GM21825 (cell line): ENCODE measurements around the gene SLC25A53.

Experiments used
- ATAC-seq: cut with Tn5 transposase; IDR thresholded peaks from one replicate; pipeline ENCODE4 v1.9.1; 2021; ENCODE audit warnings: mild to moderate bottlenecking, moderate library complexity; ENCODE audit not compliant: unreplicated experiment

SLC25A53 gene, protein sequence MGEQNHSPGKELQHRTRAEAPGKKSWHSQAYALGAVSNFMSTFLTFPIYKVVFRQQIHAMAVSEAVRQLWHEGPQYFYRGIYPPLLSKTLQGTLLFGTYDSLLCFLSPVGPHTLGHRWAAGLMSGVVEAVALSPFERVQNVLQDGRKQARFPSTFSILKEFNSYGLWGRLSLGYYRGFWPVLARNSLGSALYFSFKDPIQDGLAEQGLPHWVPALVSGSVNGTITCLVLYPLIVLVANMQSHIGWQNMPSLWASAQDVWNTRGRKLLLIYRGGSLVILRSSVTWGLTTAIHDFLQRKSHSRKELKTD

DNA sequence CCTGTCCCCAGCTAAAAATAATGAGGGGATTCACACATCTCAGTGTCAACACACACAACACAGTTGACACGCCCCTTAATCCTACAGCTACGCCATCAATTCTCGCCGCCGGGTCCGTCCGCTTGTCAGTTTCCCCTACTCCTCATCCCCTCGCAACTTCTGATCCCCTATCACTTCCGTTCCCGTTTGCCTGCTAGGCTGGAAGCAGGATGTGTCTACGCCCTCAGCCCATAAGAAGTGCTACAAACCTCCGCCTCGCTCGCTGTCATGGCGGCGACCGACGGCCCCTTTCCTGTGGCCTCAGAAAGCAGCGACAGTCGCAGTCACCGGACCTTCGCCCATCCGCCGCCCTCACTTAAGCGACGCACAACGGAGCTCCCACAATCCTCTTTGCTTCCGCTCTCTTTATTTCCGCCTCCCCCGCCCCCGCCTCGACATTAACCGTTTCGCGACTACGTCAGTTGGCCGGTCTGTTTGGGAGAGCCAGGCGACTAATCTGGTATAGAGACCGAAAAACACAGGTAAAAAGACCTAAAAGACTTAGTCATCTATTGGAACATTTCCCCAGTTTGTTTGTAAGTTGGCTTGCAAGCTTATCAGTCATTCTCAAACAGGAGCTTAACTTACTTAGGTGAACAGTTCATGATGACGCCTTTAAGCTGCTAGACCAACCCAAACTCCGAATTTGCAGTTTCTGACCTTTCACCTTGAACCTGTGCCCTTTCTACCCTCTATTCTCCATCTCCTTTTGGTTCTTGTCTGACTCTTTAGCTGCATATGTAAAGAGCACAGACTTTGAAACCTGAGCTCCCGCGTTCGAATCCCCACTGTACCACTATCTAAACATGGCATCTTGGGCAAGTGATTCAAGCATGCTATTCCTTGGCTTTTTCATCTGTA is at the start of gene SLC25A53:
SLC25A53 (minus strand) TSS at position 380 of the 900 bp plus-strand sequence. CDS start 51,752 bp downstream, outside the sequence.
- peak; percentile 87 for ATAC-seq

DNA sequence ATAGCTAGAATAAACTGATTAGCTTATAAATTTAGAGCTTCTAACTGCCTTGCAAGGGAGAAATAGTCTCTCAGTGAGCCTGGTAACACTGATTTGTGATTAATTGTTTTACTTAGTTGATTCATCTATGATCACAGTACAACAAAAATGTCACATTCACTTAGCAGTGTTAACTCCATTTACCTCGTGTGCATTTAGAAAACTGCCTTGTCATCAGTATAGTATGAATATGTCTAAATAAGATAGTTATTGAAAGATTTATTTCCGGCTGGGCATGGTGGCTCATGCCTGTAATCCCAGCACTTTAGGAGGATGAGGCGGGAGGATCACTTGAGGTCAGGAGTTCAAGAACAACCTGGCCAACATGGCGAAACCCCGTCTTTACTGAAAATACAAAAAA is 48.7 kb upstream of the SLC25A53 start:
- ATAC-seq, result no peak

DNA sequence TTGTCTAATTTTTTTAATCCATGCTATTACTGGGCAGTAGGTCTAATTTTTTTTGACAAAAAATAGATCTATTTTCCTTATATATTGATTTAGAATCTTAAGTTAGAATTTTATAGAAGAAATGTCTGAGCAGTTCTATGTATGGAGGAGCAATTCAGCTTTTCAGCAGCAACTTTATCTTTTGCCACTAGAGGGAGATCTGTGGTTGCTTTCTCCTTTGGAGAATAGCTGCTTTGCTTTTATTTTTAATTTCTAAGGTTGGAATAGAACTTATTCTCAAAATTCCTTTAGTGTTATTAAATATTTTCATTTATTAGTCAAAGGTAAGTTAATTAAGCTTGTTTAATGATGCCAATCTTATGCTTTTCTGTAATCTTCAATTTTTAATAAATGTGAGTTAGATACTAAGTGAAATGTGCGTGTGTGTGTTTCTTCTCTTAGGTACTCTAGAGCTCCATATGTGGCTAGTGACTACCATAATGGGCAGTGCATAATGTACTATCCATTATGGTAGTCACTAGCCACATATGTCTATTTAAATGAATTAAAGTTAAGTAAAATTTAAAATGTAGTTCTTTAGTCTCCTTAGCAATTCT is 38.8 kb upstream of the SLC25A53 start:
- no peak for ATAC-seq

DNA sequence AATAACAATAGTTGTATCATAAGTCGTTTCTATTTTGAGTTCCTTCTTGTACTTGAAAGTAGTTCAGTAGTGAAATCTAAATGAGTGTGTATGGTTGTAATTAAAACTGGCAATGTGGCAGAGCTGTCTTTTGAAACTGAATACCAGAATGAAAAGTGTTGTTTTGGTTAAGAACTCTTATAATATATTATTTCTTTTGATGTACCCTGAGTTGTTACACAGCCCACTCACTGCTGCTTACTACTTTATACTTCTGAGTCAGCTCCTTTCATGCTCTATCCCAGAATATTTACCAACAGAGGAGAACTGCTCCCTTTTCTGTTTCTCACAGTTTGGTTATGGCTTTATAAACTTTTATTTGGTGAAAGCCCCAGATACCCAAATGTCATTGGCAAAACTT is 38.2 kb upstream of the SLC25A53 start:
- no peak for ATAC-seq

DNA sequence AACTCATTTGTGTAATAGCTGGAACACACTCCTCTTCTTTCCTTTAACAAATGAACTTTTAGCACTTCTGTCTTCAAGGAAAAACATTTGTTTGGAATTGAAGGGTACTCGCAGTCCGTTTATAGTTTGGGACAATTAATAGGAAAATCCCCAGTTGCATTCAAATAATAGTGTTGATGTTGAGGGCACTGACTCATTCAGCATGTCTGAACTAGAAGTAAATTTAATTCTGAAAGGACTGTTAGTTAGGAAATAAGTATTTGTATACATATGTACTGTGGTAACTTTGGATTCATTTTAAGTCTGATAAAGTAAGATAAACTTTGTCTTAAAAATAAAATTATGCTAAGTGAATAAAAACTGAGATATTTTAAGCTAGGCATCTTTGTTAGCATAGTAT is 36.7 kb upstream of the SLC25A53 start:
- ATAC-seq, result no peak

DNA sequence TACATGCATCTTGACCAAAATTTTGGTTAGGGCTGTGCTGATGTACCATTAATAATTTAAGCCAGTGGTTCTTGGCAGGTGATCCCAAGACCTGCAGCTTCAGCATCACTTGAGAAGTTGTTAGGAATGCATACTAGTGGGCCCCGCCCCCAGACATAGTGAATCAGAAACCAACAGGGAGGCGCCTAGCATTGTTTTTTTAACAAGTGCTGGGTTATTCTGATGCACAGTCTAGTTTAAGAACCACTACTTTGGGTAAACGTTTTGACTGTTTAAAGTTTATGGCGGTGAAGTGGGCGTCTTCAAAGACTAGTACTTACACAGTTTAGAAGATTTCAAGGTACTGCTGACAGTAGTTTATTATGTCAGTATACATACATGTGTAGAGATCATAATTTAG is 33.0 kb upstream of the SLC25A53 start:
- no peak for ATAC-seq

DNA sequence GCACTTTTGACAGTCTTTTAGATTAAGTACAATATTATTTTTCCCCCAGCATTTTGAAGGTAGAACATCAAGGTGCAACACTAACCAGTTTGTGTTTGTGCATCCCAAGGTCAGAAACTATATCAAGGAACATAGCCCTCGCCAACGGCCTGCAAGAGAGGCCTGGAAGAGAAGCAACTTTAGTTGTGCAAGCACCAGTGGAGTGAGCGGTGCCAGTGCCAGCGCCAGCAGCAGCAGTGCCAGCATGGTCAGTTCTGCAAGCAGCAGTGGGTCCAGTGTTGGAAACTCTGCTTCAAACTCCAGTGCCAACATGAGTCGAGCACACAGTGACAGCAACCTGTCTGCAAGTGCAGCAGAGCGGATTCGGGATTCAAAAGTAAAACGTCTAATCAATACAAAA is 31.1 kb upstream of the SLC25A53 start:
- no peak for ATAC-seq

- no peak for ATAC-seq
Observed at GRCh38 chrX:104183685-104184084, 26.9 kb upstream of the SLC25A53 start.

DNA sequence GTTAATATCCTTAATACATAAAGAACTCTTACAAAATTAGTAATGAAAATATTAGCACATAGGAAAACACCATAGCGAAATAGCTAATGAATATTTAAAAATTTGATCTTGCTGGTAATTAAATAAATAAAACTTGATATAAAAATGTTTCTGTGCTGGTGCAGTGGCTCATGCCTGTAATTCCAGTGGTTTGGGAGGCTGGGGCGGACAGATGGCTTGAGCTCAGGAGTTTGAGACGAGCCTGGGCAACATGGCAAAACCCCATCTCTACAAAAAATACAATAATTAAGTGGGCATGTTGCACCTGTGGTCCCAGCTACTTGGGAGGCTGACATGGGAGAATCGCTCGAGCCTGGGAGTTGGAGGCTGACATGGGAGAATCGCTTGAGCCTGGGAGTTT is 17.0 kb upstream of the SLC25A53 start:
- ATAC-seq, result no peak

GRCh38 chrX:104172788-104173187 is 16.0 kb upstream of the SLC25A53 start:
- no peak for ATAC-seq

GRCh38 chrX:104172121-104172520 is 15.3 kb upstream of the SLC25A53 start:
- no peak for ATAC-seq

GRCh38 chrX:104168127-104168526 is 11.3 kb upstream of the SLC25A53 start:
- ATAC-seq, result no peak

GRCh38 chrX:104166735-104167436 is 10.1 kb upstream of the SLC25A53 start:
- no peak for ATAC-seq

GRCh38 chrX:104165894-104166734 is 9.3 kb upstream of the SLC25A53 start, which contains the start of gene FAM199X:
TSS of gene FAM199X (plus strand) at chrX:104166453. CDS start at chrX:104166786, 333 bp downstream.
- ATAC-seq, result peak; percentile 97

GRCh38 chrX:104151037-104151436 is 5.8 kb downstream of the SLC25A53 start:
- no peak for ATAC-seq

DNA sequence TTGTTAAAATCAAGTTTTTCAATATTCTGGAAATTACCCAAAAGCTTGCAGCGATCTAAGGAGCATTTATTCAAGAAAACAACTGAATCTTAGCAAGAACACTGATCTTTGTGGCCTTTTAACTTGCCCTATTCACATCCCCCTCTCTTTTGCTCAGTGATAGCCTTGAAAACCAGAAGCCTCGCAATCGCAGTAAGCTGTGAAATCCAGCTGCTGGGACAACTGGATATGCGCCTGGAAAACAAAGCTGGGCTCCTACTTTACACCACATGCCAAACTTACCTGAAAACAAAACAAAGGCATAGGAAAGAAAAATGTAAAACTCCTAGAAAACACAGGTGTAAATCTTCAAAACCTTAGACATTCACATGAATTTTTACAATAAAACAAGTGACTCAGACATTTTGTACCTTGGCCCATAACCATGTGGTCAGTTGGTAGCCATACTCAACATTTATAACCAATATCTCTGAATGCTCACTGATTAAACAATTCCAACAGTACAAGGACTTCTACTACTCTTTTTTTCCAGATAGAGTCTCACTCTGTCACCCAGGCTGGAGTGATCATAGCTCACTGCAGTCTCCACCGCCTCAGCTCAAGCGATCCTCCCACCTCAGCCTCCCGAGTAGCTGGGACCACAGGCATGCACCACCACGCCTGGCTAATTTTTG is 15.6 kb downstream of the SLC25A53 start:
- ATAC-seq, result no peak

GRCh38 chrX:104137496-104137895 is 19.3 kb downstream of the SLC25A53 start:
- ATAC-seq, result no peak

DNA sequence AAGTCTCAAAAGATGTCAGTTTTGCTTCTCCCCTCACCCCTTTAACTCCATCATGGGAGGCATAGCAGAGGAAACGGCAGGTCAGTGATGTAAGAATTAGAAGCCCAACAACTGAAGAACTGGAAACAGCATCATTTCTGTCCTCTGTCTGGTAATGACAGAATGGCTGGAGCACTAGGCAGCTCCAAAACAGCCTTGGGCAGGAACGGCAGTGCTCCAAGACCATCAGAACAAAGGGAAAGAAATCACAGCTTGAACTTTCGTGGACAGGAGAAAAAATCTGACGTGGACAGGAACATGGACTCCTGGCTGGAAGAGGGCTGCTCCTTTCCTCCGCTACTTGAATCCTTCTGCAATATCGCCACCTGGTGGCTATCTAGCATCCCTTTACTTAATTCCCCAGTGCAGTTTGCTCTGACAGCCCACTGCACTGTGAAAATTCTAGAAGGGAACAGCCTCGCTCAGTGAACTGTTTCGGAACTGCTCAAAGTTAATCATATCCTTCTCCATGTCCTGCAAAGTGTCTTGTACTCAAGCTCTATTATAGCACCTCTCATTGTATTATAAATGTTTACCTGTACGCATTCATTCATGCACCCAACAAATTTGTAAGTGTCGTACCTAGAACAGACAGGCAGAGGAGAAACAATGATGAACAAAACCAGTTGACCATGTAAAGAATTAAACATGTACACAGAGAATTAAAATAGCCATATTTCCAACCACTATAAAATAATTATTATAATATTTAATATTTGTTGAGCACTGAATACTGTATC is 20.4 kb downstream of the SLC25A53 start:
- peak; percentile 88 for ATAC-seq

DNA sequence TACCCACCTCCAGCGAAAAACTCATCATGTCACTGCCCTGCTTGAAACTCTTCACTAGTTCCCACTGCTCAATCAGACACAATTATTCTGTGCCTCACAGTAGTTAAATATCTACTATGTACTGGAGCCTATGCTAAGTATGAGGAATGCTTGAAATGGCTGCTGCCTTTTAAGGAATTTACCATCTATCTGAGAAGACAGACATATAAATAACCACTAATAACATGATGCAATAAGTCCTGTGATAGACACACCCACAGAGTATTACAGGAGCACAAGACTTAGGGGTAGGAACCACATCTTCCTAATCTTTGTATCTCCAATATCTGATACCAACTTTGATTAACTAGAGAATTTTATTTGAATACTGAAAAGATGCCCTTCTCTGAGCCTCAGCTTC is 21.1 kb downstream of the SLC25A53 start:
- no peak for ATAC-seq
